Subcutaneous adipose tissue (tissue), 4 donors: Measurements from ENCODE around the gene CMTM6. TPM values are rescaled to one million over a fixed set of nuclear protein-coding genes. Genes with fewer than 3 reads are reported as not detected.

Source experiments
- total RNA-seq, 4 donors: library from RNA; depleted of rRNA; stranded (reverse); fragments of >200 nt; gene quantifications; one replicate each; pipeline ENCODE4 v1.1.0, GENCODE V29; 2016
- TF ChIP-seq, protein P1 (sequence below): fragments of 450-650 bp; IDR thresholded peaks from one replicate; pipeline ENCODE4 v1.5.1; 2016; ENCODE audit warnings: low read depth, mild to moderate bottlenecking, control low read depth, antibody characterized with exemption, moderate library complexity

Gene CMTM6
- total RNA-seq, 4 donors from 2014 or later, result 24.1 to 84.7 (median 54.7) TPM

DNA sequence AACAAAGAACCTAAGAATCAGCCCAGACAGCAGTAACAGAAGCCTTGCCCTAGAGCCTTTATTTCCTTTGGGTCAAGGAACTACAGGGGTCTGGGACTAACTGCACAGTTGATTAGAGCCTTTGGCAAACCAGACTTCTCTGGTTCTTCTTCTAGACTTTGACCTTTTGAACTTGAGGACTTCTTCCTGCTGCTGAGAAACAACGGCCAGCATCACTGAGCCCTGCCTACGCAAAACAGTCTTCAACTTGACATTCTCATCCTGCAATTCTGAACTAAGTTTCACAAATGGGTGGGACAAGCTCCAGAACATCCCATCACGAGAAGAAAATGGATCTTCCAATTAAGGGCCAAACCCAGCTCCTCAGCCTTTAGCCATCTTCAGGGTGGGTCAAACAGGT, 31.4 kb downstream of the CMTM6 start:
- TF ChIP-seq, protein P1, sequence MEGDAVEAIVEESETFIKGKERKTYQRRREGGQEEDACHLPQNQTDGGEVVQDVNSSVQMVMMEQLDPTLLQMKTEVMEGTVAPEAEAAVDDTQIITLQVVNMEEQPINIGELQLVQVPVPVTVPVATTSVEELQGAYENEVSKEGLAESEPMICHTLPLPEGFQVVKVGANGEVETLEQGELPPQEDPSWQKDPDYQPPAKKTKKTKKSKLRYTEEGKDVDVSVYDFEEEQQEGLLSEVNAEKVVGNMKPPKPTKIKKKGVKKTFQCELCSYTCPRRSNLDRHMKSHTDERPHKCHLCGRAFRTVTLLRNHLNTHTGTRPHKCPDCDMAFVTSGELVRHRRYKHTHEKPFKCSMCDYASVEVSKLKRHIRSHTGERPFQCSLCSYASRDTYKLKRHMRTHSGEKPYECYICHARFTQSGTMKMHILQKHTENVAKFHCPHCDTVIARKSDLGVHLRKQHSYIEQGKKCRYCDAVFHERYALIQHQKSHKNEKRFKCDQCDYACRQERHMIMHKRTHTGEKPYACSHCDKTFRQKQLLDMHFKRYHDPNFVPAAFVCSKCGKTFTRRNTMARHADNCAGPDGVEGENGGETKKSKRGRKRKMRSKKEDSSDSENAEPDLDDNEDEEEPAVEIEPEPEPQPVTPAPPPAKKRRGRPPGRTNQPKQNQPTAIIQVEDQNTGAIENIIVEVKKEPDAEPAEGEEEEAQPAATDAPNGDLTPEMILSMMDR, result no peak

DNA sequence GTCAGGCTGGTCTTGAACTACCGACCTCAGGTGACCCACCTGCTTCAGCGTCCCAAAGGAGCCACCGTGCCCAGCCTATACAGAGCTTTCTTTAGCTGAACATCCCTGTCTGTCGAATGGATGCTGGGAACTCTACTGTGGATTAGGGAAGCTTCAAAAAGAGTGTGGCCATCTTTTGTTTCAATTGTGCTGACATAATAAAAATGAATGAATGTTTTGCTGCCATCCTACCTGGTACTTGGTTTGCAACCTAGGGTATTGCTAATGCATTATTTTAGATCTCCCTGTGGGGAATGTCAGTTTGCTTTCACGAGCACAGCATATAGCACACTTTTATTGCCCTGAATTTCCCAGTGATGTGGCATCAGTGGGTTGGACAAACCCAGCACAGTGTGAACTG, 32.3 kb downstream of the CMTM6 start:
- TF ChIP-seq, protein P1, result no peak

- TF ChIP-seq, protein P1, result no peak
Observed at GRCh38 chr3:32469151-32469874, 33.3 kb downstream of the CMTM6 start.

DNA sequence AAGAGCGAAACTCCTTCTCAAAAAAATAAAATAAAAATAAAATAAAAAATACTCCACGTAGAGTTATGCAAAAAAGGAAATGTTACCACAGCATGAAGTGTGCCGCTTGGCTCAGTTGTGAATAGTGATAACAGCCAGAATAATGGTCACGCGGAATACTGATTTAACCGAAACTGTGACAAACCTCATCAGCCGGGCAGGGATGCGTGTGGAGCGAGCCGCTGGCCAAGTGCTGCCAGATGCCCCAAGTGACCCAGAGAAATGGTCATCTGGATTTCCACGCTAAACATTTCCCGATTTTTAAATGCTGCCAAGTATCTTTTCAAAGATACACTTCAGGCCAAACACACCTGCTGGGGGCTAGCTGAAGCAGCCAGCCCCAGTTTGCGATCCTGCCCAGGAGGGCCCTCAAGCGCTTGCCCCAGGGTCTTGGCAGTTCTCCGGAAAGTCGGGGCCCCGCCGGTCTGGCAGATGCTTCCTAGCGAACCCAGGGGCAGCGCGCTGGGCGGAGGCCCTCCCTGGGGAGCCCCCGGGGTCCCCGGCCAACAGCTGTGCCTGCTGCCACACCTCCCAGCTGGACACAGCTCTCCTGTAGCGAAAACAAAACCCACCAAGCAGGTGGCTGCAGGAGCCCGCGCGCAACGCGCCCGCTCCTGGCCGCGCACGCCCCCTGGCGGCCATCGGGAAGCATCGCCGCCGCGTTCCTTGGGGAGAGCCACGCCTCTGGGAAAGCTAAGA, 35.1 kb downstream of the CMTM6 start:
- TF ChIP-seq, protein P1, result no peak

- TF ChIP-seq, protein P1, result no peak
Observed at GRCh38 chr3:32460031-32460749, 42.5 kb downstream of the CMTM6 start.

DNA sequence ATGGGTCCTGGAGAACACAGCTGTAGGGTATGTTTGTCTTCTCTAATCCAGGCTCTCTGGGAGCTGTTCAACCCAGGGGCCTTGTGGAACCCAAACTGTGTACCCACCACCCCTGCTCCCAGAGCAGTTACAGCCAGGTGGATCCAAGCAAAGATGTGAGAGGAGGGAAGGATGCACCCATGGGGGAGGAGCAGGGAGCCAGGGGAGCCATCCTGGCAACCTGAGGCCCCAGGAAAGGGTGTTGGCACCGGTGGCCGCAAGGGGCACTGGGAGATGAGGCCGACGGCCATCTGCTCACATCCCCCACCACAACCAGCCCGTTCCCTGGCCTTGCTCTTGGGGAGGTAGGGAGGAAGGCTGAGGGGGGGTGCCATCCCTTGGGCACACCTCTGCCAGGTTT, 43.2 kb downstream of the CMTM6 start:
- TF ChIP-seq, protein P1, result no peak

DNA sequence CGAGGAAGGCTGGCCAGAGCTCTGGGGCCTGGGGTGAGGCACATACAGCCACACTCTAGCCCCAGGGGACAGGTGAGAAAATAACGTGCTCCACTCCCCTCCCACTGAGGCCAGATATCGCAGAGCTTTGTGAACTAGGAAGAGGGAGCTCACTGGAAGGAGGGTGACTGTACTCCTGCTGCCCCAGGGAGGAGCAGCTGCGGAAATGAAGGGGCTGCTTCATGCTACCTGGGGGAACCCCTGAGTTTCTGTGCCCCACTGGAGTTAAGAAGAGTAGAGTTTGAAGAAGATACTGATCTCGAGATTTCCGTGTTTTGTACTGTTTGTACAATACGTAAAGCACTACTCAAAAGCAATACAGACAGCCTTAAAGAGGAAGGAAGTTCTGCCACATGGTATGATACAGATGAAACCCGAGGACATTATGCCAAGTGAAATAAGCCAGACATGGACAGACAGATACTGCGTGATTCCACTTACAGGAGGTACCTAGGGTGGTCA, 44.6 kb downstream of the CMTM6 start:
- TF ChIP-seq, protein P1, result no peak
